ENCODE data around the gene ARMC3. TPM values are rescaled to one million over a fixed set of nuclear protein-coding genes. Genes with fewer than 3 reads are reported as not detected.
"Not testable (repeated sequence)": the region's sequence is repeated elsewhere in the genome, so short reads cannot be mapped to it uniquely, and the experiment has no call there.

The ARMC3 gene
- total RNA-seq, 6 donors from 2014 or later: 0.57 to 56.6 (median 6.4) TPM

GRCh38 chr10:22903694-22904093 is 24.2 kb upstream of the ARMC3 start:
- no peak overlapping the region for H3K27ac ChIP-seq
- peaks cover 0 to 6% (median 4%) of the 10 kb centered on the region in 4 donors for H3K9me3 ChIP-seq
- no peaks in the 10 kb centered on the region for H3K27me3 ChIP-seq
- TF ChIP-seq POLR2AphosphoS5 (IDR thresholded peaks at IDR 0.05) (no peak), POLR2A (IDR thresholded peaks at IDR 0.05) (no peak), CTCF (IDR thresholded peaks at IDR 0.05) (no peak), EP300 (IDR thresholded peaks at IDR 0.05) (no peak)
- no peaks in the 10 kb centered on the region for H3K36me3 ChIP-seq
- H3K4me3 ChIP-seq: no peak overlapping the region
- DNase-seq (no peak), ATAC-seq (ENCODE audit: low FRiP score in 2 of 2) (no peak)
- WGBS, 2 donors: 84 to 89% methylated on average over 1 of the region's 1 CpG
- H3K4me1 ChIP-seq: no peaks in the 10 kb centered on the region

GRCh38 chr10:22906767-22907166 is 21.1 kb upstream of the ARMC3 start:
- Histone ChIP-seq H3K4me1 (no peaks in the 10 kb centered on the region), H3K4me3 (no peak overlapping the region), H3K36me3 (no peaks in the 10 kb centered on the region), H3K27ac (no peak overlapping the region), H3K9me3 (peaks cover 0 to 11% (median 10%) of the 10 kb centered on the region in 4 donors), H3K27me3 (no peaks in the 10 kb centered on the region)
- no peak for DNase-seq
- ATAC-seq (ENCODE audit: low FRiP score in 2 of 2): no peak
- no peak for TF ChIP-seq POLR2AphosphoS5 (IDR thresholded peaks at IDR 0.05)
- no peak for TF ChIP-seq EP300 (IDR thresholded peaks at IDR 0.05)
- no peak for TF ChIP-seq CTCF (IDR thresholded peaks at IDR 0.05)
- TF ChIP-seq POLR2A (IDR thresholded peaks at IDR 0.05): no peak
- 90 to 95% methylated on average over 2 of the region's 2 CpGs for WGBS, 2 donors

- Histone ChIP-seq H3K27ac (no peak overlapping the region), H3K4me3 (no peak overlapping the region), H3K4me1 (peaks cover 0 to 7% (median 0%) of the 10 kb centered on the region in 4 donors), H3K36me3 (no peaks in the 10 kb centered on the region), H3K9me3 (peaks cover 0 to 11% (median 10%) of the 10 kb centered on the region in 4 donors), H3K27me3 (no peaks in the 10 kb centered on the region)
- ATAC-seq (ENCODE audit: low FRiP score in 2 of 2) (no peak), DNase-seq (no peak)
- WGBS, 2 donors: 100% methylated on average over 1 of the region's 1 CpG
- TF ChIP-seq POLR2AphosphoS5 (IDR thresholded peaks at IDR 0.05) (no peak), POLR2A (IDR thresholded peaks at IDR 0.05) (no peak), CTCF (IDR thresholded peaks at IDR 0.05) (no peak), EP300 (IDR thresholded peaks at IDR 0.05) (no peak)
Measured at GRCh38 chr10:22908837-22909236, 19.0 kb upstream of the ARMC3 start.

- H3K4me3 ChIP-seq; H3K36me3 ChIP-seq; ATAC-seq (ENCODE audit: low FRiP score in 2 of 2); H3K27me3 ChIP-seq; DNase-seq; H3K27ac ChIP-seq; H3K4me1 ChIP-seq: not testable (repeated sequence)
- WGBS, 2 donors: 69 to 94% methylated on average over 1 of the region's 1 CpG
- H3K9me3 ChIP-seq: peaks cover 0 to 11% (median 10%) of the 10 kb centered on the region in 4 donors
Measured at GRCh38 chr10:22909673-22910072, 18.2 kb upstream of the ARMC3 start.

- Histone ChIP-seq H3K36me3 (no peaks in the 10 kb centered on the region), H3K4me1 (peaks cover 0 to 7% (median 0%) of the 10 kb centered on the region in 4 donors), H3K9me3 (peaks cover 0 to 11% (median 10%) of the 10 kb centered on the region in 4 donors), H3K27ac (no peak overlapping the region), H3K27me3 (no peaks in the 10 kb centered on the region), H3K4me3 (no peak overlapping the region)
- TF ChIP-seq CTCF (IDR thresholded peaks at IDR 0.05) (no peak), POLR2A (IDR thresholded peaks at IDR 0.05) (no peak), EP300 (IDR thresholded peaks at IDR 0.05) (no peak), POLR2AphosphoS5 (IDR thresholded peaks at IDR 0.05) (no peak)
- 90 to 93% methylated on average over 1 of the region's 1 CpG for WGBS, 2 donors
- no peak for DNase-seq
- ATAC-seq (ENCODE audit: low FRiP score in 2 of 2): no peak
Measured at GRCh38 chr10:22911067-22911466, 16.8 kb upstream of the ARMC3 start.
